ENCODE results near the gene CHCHD6.

GRCh38 chr3:126991366-126992200, 287.5 kb downstream of the CHCHD6 start:
- no peak for TF ChIP-seq CTCF (IDR thresholded peaks at IDR 0.05)
- no peak for TF ChIP-seq ZFX (IDR thresholded peaks at IDR 0.05; ENCODE audit: borderline replicate concordance)
